AG08396 (cell line): ENCODE measurements around the gene SLC23A1.
A peak's percentile ranks its signal among the peaks of the same experiment; 100 is the strongest.
"Not testable (repeated sequence)": the region's sequence is repeated elsewhere in the genome, so short reads cannot be mapped to it uniquely, and the experiment has no call there.

Experiments used
- DNase-seq: peaks from one replicate; pipeline ENCODE4 v3.0.0; 2012; ENCODE audit warnings: low spot score, mixed read lengths

Gene SLC23A1

GRCh38 chr5:139389701-139390638 lies 6.9 kb upstream of the SLC23A1 start, which contains the start of gene MZB1:
MZB1 (minus strand) TSS chr5:139389913; CDS start chr5:139389856, 57 bp downstream.
- DNase-seq: peak; percentile 17

- peak; percentile 66 for DNase-seq
Observed at GRCh38 chr5:139388198-139388821, 5.2 kb upstream of the SLC23A1 start.

- no peak for DNase-seq
Observed at GRCh38 chr5:139387611-139388197, 4.6 kb upstream of the SLC23A1 start.

- DNase-seq: not testable (repeated sequence)
Observed at GRCh38 chr5:139386956-139387355, 3.9 kb upstream of the SLC23A1 start.

GRCh38 chr5:139386050-139386438 lies 2.9 kb upstream of the SLC23A1 start:
- no peak for DNase-seq

- peak; percentile 65 for DNase-seq
Observed at GRCh38 chr5:139385061-139386049, 2.3 kb upstream of the SLC23A1 start.

GRCh38 chr5:139384591-139385051 lies 1.5 kb upstream of the SLC23A1 start:
- no peak for DNase-seq

GRCh38 chr5:139383993-139384590 lies 995 bp upstream of the SLC23A1 start:
- DNase-seq: no peak

- no peak for DNase-seq
Observed at GRCh38 chr5:139382807-139383206, 290 bp downstream of the SLC23A1 start.

- no peak for DNase-seq
Observed at GRCh38 chr5:139381837-139382761, 998 bp downstream of the SLC23A1 start.

GRCh38 chr5:139379626-139380449 lies 3.3 kb downstream of the SLC23A1 start:
- no peak for DNase-seq

GRCh38 chr5:139378941-139379361 lies 4.1 kb downstream of the SLC23A1 start:
- DNase-seq: no peak

- no peak for DNase-seq
Observed at GRCh38 chr5:139378101-139378825, 4.8 kb downstream of the SLC23A1 start.

- DNase-seq: no peak
Observed at GRCh38 chr5:139377226-139377625, 5.9 kb downstream of the SLC23A1 start.

GRCh38 chr5:139376364-139376763 lies 6.7 kb downstream of the SLC23A1 start:
- no peak for DNase-seq

GRCh38 chr5:139374909-139375308 lies 8.2 kb downstream of the SLC23A1 start:
- DNase-seq: no peak

- no peak for DNase-seq
Observed at GRCh38 chr5:139371482-139372435, 11.3 kb downstream of the SLC23A1 start.
